ENCODE measurements around the gene PLA2G3.

- TF ChIP-seq, protein P1, sequence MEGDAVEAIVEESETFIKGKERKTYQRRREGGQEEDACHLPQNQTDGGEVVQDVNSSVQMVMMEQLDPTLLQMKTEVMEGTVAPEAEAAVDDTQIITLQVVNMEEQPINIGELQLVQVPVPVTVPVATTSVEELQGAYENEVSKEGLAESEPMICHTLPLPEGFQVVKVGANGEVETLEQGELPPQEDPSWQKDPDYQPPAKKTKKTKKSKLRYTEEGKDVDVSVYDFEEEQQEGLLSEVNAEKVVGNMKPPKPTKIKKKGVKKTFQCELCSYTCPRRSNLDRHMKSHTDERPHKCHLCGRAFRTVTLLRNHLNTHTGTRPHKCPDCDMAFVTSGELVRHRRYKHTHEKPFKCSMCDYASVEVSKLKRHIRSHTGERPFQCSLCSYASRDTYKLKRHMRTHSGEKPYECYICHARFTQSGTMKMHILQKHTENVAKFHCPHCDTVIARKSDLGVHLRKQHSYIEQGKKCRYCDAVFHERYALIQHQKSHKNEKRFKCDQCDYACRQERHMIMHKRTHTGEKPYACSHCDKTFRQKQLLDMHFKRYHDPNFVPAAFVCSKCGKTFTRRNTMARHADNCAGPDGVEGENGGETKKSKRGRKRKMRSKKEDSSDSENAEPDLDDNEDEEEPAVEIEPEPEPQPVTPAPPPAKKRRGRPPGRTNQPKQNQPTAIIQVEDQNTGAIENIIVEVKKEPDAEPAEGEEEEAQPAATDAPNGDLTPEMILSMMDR (IDR thresholded peaks at IDR 0.05) = no peak
- no peak for TF ChIP-seq POLR2AphosphoS5 (IDR thresholded peaks at IDR 0.05; ENCODE audit: insufficient read depth in 1 of 2, low read depth in 1 of 2)
- no peak for TF ChIP-seq POLR2A (IDR thresholded peaks at IDR 0.05)
Measured at GRCh38 chr22:31137721-31138120, 2.6 kb downstream of the PLA2G3 start.

Measured in vagina (tissue), 2 donors.